Smooth muscle cell (in vitro differentiated cells): Measurements from ENCODE around the gene PRDM4. TPM values are rescaled to one million over a fixed set of nuclear protein-coding genes. Genes with fewer than 3 reads are reported as not detected.
"Not testable (repeated sequence)": the region's sequence is repeated elsewhere in the genome, so short reads cannot be mapped to it uniquely, and the experiment has no call there.

Experiments
- DNase-seq: peaks from one replicate; lab custom pipeline; 2025; ENCODE audit not compliant: unreplicated experiment; lab: John Stamatoyannopoulos, UW
- H2AFZ ChIP-seq: fragments of 200-600 bp; sonication (generic); 2 replicates; pipeline ENCODE4 v1.6.0; 2016; ENCODE audit warnings: antibody characterized with exemption, low read depth, mild to moderate bottlenecking
- H3F3A ChIP-seq: fragments of 200-600 bp; sonication (generic); 2 replicates; pipeline ENCODE4 v1.6.0; 2017; ENCODE audit warnings: antibody characterized with exemption, low read depth
- H3K27ac ChIP-seq: fragments of 200-600 bp; sonication (generic); 2 replicates; pipeline ENCODE4 v1.5.1; 2016; ENCODE audit warnings: low read depth, mild to moderate bottlenecking
- H3K27me3 ChIP-seq: fragments of 200-600 bp; sonication (generic); 2 replicates; pipeline ENCODE4 v1.6.1; 2016; ENCODE audit warnings: low read depth, mild to moderate bottlenecking
- H3K36me3 ChIP-seq: fragments of 200-600 bp; sonication (generic); 2 replicates; pipeline ENCODE4 v1.5.1; 2016; ENCODE audit warnings: low read depth
- H3K4me1 ChIP-seq: fragments of 200-600 bp; sonication (generic); 2 replicates; pipeline ENCODE4 v1.5.1; 2016; ENCODE audit warnings: low read depth
- H3K4me2 ChIP-seq: fragments of 200-600 bp; sonication (generic); 2 replicates; pipeline ENCODE4 v1.6.0; 2016; ENCODE audit warnings: mild to moderate bottlenecking
- H3K4me3 ChIP-seq: fragments of 200-600 bp; sonication (generic); 2 replicates; pipeline ENCODE4 v1.5.1; 2016; ENCODE audit warnings: mild to moderate bottlenecking
- H3K79me2 ChIP-seq: fragments of 200-600 bp; sonication (generic); 2 replicates; pipeline ENCODE4 v1.6.0; 2016; ENCODE audit warnings: low read depth, mild to moderate bottlenecking
- H3K9ac ChIP-seq: fragments of 200-600 bp; sonication (generic); 2 replicates; pipeline ENCODE4 v1.6.0; 2016; ENCODE audit warnings: low read depth
- H3K9me3 ChIP-seq: fragments of 200-600 bp; sonication (generic); replicated peaks from 2 replicates; pipeline ENCODE4 v1.5.1; 2016; ENCODE audit warnings: low read depth
- H4K20me1 ChIP-seq: fragments of 200-600 bp; sonication (generic); 2 replicates; pipeline ENCODE4 v1.6.0; 2016; ENCODE audit warnings: low read depth
- WGBS: methylation state at CpG from one replicate; pipeline ENCODE4 v1.1.7; 2016; ENCODE audit warnings: low lambda C conversion rate; 5-methylcytosine and 5-hydroxymethylcytosine counted together
- polyA plus RNA-seq: library from polyadenylated mRNA; unstranded; fragments of >200 nt; fragmentation: Nextera tagmentation; extraction: Ambion mirVana; gene quantifications from 2 replicates; pipeline ENCODE4 v1.2.1, GENCODE V29; 2016
- total RNA-seq: library from RNA; depleted of rRNA; stranded (reverse); fragments of >200 nt; gene quantifications from 2 replicates; pipeline ENCODE4 v1.2.3, GENCODE V29; 2014
- TF ChIP-seq, protein P1 (sequence below): fragments of 200-600 bp; sonication (generic); IDR thresholded peaks from 2 replicates; pipeline ENCODE4 v1.5.1; 2017; ENCODE audit warnings: borderline replicate concordance, mild to moderate bottlenecking, antibody characterized with exemption; ENCODE audit not compliant: insufficient read depth, poor library complexity, severe bottlenecking

The PRDM4 gene
- total and polyA plus RNA-seq, 2 experiments from 2014 or later = 19.1 to 26.2 TPM

DNA sequence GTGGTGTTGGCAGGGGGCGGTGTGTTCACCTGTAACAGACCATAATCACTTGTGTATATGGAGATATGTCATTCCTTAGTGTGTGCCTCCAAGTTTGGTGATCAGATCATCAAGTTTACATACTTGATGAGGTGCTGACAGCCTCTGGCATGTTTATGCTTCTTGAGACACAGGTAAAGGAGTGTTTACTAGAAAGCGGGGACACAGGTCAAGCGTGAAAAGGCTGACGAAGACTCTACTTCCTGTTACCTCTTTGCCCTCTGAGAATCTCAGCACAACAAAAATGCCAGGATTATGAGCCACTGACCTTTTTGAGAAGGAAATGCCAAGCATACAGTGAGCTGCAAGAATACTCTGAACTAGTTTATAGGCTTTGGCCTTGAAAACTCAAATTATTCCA is 29.6 kb downstream of the PRDM4 start:
- H3K9me3 ChIP-seq = no peaks in the 10 kb centered on the region
- 91% methylated on average over 4 of the region's 4 CpGs for WGBS
- peaks cover 7% of the 10 kb centered on the region for H3K36me3 ChIP-seq
- no peak overlapping the region for H3K27ac ChIP-seq
- TF ChIP-seq, protein P1, sequence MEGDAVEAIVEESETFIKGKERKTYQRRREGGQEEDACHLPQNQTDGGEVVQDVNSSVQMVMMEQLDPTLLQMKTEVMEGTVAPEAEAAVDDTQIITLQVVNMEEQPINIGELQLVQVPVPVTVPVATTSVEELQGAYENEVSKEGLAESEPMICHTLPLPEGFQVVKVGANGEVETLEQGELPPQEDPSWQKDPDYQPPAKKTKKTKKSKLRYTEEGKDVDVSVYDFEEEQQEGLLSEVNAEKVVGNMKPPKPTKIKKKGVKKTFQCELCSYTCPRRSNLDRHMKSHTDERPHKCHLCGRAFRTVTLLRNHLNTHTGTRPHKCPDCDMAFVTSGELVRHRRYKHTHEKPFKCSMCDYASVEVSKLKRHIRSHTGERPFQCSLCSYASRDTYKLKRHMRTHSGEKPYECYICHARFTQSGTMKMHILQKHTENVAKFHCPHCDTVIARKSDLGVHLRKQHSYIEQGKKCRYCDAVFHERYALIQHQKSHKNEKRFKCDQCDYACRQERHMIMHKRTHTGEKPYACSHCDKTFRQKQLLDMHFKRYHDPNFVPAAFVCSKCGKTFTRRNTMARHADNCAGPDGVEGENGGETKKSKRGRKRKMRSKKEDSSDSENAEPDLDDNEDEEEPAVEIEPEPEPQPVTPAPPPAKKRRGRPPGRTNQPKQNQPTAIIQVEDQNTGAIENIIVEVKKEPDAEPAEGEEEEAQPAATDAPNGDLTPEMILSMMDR = no peak
- no peaks in the 10 kb centered on the region for H3K4me1 ChIP-seq
- H4K20me1 ChIP-seq = no peaks in the 10 kb centered on the region
- H3K27me3 ChIP-seq = no peaks in the 10 kb centered on the region
- no peaks in the 10 kb centered on the region for H3K79me2 ChIP-seq
- no peak overlapping the region for H3K4me3 ChIP-seq
- H3F3A ChIP-seq = peaks cover 9% of the 10 kb centered on the region
- no peak overlapping the region for H2AFZ ChIP-seq
- H3K9ac ChIP-seq = no peak overlapping the region
- DNase-seq = no peak
- no peak overlapping the region for H3K4me2 ChIP-seq

DNA sequence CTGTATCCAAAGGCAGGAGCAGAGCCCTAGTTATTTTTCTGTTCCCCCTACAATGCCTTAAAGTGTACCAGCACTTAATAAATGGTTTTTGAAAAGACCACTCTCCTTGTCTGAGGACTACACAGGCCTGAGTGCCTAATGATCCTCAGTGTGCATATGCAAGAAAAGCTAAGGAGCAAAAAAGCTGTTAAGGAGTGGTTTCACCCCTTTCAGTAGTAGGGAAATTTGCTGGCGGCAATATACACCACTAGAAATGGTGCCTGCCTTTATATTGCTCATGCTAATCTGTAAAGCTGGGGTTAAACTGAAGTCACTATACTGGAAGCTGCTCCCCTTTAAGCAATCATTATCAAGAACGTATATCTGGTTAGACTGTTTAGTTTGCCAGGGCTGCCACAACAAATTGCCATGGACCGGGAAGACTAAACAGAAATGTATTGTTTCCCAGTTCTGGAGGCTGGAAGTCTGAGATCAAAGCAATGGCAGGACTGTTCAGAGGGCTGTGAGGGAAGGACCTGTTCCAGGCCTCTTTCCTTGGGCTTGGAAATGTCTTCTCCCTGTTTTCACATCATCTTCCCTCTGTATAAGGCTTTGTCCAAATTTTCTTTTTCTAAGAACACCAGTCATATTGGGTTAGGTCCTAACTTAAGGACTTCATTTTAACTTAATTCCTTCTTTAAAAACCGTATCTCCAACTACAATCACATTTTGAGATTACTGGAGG is 30.2 kb downstream of the PRDM4 start:
- H3K27me3 ChIP-seq = no peaks in the 10 kb centered on the region
- H3K4me1 ChIP-seq = no peaks in the 10 kb centered on the region
- no peak overlapping the region for H3K4me3 ChIP-seq
- WGBS = 89% methylated on average over 4 of the region's 4 CpGs
- H3K27ac ChIP-seq = no peak overlapping the region
- H3K36me3 ChIP-seq = peaks cover 7% of the 10 kb centered on the region
- H3K79me2 ChIP-seq = no peaks in the 10 kb centered on the region
- peaks cover 9% of the 10 kb centered on the region for H3F3A ChIP-seq
- H4K20me1 ChIP-seq = no peaks in the 10 kb centered on the region
- H3K9me3 ChIP-seq = no peaks in the 10 kb centered on the region
- no peak for DNase-seq
- no peak overlapping the region for H3K4me2 ChIP-seq
- TF ChIP-seq, protein P1 = no peak
- H2AFZ ChIP-seq = no peak overlapping the region
- no peak overlapping the region for H3K9ac ChIP-seq

DNA sequence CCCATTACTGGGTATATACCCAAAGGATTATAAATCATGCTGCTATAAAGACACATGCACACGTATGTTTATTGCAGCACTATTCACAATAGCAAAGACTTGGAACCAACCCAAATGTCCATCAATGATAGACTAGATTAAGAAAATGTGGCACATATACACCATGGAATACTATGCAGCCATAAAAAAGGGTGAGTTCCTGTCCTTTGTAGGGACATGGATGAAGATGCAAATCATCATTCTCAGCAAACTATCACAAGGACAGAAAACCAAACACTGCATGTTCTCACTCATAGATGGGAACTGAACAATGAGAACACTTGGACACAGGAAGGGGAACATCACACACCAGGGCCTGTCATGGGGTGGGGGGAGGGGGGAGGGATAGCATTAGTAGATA is 33.2 kb downstream of the PRDM4 start:
- not testable (repeated sequence) for H3K4me2 ChIP-seq, H4K20me1 ChIP-seq, H3K79me2 ChIP-seq, H3K36me3 ChIP-seq, H3K9ac ChIP-seq, H3K27ac ChIP-seq, DNase-seq, H3K27me3 ChIP-seq, H3K4me3 ChIP-seq, H3K4me1 ChIP-seq, H3F3A ChIP-seq, H3K9me3 ChIP-seq, H2AFZ ChIP-seq
- no CpG with 5 or more reads among the region's 1 CpG for WGBS

DNA sequence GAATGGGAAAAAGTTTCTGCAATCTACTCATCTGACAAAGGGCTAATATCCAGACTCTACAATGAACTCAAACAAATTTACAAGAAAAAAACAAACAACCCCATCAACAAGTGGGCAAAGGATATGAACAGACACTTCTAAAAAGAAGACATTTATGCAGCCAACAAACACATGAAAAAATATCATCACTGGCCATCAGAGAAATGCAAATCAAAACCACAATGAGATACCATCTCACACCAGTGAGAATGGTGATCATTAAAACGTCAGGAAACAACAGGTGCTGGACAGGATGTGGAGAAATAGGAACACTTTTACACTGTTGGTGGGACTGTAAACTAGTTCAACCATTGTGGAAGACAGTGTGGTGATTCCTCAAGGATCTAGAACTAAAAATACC is 33.6 kb downstream of the PRDM4 start:
- H4K20me1 ChIP-seq, DNase-seq, H3K27me3 ChIP-seq, H3K9ac ChIP-seq, H3K27ac ChIP-seq, H3K4me1 ChIP-seq, H3K36me3 ChIP-seq, H3K9me3 ChIP-seq, H3K4me3 ChIP-seq, H2AFZ ChIP-seq, H3K79me2 ChIP-seq, H3K4me2 ChIP-seq, H3F3A ChIP-seq: not testable (repeated sequence)
- WGBS = 94% methylated on average over 1 of the region's 1 CpG
